Esophagus muscularis mucosa (tissue), 4 donors: ENCODE data around the gene TANC1.

Experiments used
- EP300 ChIP-seq: sonication (generic); formaldehyde crosslinking; IDR thresholded peaks from one replicate; pipeline ENCODE4 v1.6.1; 2017; ENCODE audit warnings: antibody characterized with exemption
- POLR2A ChIP-seq: fragments of 450-650 bp; IDR thresholded peaks from one replicate; pipeline ENCODE4 v1.6.1; 2017; ENCODE audit warnings: antibody characterized with exemption, moderate library complexity, mild to moderate bottlenecking, low read depth
- TF ChIP-seq, protein P1 (sequence below), 3 experiments: fragments of 200-600 bp in 2 of 3; fragments of 450-650 bp in 1 of 3; sonication (generic) in 2 of 3; IDR thresholded peaks; one replicate each; pipeline ENCODE4 v1.5.1; 2017 to 2019; ENCODE audit warnings: antibody characterized with exemption in 3 of 3, mild to moderate bottlenecking in 2 of 3, moderate library complexity in 1 of 3

DNA sequence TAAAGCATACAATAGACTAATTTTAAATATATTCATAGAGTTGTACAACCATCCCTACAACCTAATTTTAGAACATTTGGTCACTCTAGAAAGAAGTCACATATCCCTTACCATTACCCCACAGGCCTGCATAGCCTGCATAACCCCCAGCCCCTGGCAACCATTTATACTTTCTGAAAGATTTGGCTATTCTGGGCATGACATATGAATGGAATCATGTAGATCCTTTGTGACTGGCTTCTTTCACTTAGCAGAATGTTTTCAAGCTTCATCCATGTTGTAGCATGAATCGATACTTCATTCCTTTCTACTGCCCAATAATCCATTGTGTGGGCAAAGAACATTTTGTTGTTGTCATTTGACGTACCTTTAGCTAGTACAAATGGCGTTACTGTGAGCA, 166.5 kb downstream of the TANC1 start:
- TF ChIP-seq, protein P1, sequence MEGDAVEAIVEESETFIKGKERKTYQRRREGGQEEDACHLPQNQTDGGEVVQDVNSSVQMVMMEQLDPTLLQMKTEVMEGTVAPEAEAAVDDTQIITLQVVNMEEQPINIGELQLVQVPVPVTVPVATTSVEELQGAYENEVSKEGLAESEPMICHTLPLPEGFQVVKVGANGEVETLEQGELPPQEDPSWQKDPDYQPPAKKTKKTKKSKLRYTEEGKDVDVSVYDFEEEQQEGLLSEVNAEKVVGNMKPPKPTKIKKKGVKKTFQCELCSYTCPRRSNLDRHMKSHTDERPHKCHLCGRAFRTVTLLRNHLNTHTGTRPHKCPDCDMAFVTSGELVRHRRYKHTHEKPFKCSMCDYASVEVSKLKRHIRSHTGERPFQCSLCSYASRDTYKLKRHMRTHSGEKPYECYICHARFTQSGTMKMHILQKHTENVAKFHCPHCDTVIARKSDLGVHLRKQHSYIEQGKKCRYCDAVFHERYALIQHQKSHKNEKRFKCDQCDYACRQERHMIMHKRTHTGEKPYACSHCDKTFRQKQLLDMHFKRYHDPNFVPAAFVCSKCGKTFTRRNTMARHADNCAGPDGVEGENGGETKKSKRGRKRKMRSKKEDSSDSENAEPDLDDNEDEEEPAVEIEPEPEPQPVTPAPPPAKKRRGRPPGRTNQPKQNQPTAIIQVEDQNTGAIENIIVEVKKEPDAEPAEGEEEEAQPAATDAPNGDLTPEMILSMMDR (IDR thresholded peaks at IDR 0.05) = no peak
- no peak for TF ChIP-seq POLR2A
- TF ChIP-seq EP300 = no peak
